ENCODE data around the gene NAA30.

NAA30 gene

DNA sequence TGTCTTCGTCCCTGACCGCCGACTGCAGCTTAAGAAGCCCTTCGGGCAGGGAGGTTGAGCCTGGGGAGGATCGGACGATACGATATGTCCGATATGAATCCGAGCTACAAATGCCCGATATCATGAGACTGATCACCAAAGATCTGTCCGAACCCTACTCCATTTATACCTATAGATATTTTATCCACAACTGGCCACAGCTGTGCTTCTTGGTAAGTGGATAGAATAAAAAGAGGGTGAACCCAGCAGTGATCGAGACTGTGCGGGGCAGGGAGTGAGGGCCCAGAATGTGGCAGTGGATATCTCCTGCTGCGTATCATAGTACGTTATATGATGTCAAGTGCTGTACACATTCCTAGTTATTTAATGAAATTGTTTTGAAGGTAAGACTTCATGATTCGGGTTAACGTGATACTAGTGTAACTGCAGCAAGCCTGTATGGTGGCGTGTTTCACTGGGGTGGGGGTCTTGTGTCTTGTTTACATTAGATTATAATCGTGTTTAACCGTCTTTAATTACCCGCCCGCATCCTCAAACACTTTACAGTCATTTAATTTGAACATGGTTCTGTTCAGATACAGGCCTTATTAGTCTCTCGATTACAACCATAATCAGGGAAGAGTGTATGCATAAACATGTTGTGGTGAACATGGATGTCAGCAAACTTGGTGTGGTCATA, 1.3 kb downstream of the NAA30 start:
- in situ Hi-C loops (cut with HindIII; ENCODE audit: low sequenced_read_pairs), result no loop called here

DNA sequence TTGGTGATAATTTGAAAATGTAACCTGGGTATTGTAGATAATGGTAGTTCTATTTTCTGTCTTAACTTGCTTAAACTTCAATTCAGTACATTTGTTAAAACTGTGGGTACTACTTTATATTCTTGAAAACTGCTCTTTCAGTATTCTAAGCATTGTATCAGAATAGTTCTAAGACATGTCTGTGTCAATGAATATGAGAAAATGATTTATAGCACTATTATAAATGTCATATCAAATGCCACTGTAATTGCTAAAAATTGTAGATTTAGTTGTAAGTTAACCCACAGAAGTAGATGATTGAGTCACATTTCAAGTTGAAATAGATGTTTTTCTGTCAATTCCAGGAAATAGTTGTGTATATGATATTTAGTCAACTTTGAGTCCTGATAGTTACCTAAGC, 2.4 kb downstream of the NAA30 start:
- in situ Hi-C loops (cut with HindIII; ENCODE audit: low sequenced_read_pairs), result no loop called here

DNA sequence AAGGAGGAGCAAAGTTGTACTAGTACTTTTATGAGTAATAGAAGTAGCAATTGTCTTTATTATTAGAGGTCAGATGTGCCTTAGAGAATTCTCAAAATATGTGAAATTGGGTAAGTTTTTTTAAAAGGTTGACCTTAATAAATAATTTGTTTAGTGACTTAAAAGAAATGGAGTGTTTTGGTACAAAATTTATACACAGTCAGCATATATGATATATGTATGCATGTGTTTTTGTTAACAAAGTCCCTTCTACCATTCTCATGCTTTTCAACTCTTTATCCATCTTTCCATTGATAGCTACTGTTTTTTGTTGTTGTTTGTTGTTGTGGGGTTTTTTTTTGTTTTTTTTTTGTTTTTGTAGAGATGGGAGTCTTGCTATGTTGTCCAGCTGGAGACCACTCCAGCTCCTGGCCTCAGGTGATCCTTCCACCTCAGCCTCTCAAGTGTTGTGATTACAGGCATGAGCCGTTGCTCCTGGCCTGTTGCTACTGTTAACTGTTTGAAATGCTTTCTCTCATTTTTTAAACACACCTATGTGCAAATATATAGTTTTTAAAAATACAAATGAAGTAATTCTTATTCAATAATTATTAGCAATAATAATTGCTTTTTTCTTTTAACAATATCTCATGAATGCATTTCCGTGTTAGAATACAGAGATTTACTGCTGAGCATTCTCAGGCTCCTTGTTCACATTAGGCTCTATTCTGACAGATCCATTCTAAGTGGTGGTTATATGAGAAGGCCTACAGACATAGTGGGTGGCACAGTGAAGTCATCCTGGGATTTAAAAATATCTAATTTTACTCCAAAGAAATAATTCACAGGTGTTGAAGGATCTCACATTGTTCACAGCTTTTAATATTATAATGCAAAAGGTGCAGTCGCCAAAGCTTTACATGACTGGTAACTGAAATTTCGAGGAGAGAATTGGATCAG, 10.4 kb downstream of the NAA30 start:
- in situ Hi-C loops (cut with HindIII; ENCODE audit: low sequenced_read_pairs), result no loop called here

DNA sequence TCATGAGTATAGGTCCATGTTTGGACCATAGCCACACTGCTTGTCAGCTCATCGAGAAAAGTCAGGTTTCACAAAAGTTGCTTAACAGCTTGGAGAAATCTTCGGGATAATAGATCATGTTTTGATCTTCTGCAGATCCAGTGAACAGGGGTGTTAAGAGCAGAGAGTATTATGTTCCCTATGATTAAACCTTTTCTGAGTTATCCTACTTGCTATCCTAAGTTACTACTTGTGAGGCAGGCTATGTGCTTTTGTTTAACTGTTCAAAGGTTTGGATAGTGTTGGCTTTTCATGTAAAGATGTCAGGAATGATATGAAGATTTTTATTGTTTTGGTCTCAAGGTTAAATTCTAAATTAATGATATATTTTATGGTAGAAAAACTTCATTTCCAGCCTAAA, 11.1 kb downstream of the NAA30 start:
- in situ Hi-C loops (cut with HindIII; ENCODE audit: low sequenced_read_pairs), result no loop called here

DNA sequence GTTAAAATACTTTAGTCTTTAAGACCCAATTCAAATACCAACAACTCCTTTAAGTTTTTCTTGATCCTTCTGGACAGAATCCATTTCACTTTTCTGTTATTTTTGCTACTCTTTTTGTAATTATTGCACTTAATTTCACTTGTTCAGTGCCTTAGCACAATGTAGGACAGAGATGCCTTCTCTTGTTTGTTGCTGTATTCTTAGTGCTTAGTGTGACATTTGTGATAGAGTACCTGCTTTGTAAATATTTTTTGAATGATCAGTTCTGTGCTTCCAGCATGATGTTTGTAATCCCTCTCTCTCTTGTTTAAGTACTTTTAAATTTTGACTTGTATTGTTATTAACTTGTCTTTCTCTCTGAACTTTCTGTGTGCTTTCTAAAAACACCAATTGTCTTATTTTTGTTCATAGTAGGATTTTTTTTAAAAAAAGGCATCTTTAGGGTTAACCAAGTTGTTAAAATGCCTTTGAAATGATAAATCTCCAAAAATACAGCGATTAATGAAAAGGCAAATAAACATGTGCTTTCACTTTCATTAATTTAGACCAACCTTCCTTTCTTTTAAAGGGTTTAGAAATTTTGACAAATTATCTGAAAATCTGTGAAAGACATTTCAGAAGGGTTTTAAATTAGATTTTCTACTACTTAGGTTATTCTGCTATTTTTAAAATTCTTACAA, 11.9 kb downstream of the NAA30 start:
- in situ Hi-C loops (cut with HindIII; ENCODE audit: low sequenced_read_pairs), result no loop called here

DNA sequence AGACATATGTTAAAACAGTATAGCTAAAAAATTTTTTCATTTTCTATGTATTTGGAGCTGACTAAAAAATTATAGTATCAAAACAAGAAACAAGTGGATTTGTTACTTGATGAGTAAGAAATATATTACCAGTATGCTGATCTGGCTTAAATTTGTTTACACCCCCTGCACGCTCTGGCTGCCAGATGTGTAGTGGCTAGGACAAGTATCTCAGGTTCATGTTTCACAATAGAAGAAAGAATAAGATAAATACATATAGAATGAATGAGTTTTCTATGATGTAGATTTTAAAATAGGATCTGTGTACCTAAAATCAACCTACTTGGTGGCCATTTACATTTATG, 13.1 kb downstream of the NAA30 start:
- in situ Hi-C loops (cut with HindIII; ENCODE audit: low sequenced_read_pairs), result no loop called here

DNA sequence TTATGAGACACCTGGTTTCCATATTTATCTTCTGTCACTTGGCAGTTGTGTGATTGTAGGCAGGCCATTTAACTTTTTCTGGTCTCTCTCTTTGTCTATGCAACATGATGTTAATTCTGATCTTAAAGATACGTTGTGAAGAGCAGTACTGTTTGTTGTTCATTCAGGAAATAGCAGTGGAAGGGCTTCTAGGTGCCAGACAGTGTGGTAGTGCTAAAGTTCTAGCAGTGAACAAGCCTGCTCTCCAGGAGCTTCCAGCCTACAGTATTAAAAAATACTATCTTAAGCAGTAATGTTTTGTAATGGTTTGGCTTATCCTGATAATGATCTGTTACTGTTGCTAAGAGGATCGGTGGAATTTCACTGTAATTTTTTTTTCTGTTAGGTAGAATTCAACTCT, 15.2 kb downstream of the NAA30 start:
- in situ Hi-C loops (cut with HindIII; ENCODE audit: low sequenced_read_pairs), result no loop called here

DNA sequence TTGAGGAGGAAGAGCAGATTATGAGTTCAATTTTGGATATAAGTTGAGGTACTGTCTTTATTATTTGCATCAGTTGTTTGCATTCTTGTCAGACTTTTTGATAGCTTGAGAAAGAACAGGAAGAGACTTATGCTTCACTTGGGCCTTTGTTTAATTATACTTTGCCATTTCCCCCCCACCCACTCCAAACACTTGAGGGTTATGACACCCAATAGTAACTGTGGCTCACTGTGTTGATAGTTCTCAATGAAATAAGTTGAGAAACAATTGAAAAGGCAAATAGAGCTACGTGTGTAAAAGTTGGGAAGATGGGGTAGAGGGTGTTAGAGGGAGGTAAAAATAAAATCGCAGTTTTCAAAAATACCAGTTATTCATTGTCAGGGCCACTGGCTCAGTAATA, 17.7 kb downstream of the NAA30 start:
- in situ Hi-C loops (cut with HindIII; ENCODE audit: low sequenced_read_pairs), result no loop called here

DNA sequence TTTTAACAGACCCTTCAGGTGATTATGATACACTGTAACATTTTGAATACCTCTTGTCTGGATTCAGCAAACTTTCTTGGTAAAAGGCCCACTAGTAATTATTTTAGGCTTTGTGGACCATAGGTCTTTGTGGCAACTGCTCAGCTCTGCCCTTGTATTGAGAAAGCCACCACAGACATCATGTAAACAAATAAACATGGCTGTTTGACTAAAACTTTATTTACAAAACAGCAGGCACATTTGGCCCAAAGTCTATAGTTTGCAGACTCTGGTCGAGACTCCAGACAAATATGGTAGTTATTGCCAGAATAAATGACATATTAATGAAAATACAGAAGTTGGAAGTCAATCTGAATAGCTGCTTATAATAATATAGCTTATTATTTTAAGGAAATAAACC, 18.2 kb downstream of the NAA30 start:
- in situ Hi-C loops (cut with HindIII; ENCODE audit: low sequenced_read_pairs), result no loop called here

DNA sequence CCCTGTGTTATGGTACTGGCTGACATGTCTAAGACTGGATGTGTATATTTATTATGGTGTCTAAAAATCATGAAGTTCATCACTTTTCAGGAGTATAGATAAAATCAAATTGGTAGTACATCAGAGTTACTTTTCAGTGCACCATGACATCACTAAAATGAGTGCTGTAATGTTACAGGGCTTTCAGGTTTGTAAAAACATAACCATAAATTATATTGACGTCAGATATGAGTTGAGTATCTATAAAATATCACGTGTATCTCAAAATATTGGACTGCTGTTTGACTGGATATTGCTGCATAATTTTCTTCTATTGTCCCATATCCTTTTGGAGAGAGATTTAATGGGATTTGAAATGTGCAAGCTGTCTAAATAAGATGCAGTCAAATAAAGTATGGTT, 22.0 kb downstream of the NAA30 start:
- in situ Hi-C loops (cut with HindIII; ENCODE audit: low sequenced_read_pairs), result no loop called here

DNA sequence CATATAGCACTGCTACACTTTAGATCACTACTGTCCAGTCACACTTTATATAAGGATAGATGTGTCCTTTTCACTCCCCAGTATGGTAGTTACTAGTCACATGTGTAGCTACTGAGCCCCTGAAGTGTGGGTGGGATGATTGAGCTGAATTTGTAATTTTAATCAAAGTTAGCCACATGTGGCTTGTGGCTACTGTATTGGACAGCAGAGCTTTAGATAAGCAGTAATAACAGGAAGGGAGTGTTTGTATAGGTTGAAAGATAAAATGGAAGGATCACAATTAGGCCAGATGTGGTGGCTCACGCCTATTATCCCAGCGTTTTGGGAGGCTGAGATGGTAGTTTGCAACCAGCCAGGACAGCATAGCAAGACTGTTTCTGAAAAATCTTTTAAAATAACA, 23.5 kb downstream of the NAA30 start:
- in situ Hi-C loops (cut with HindIII; ENCODE audit: low sequenced_read_pairs), result no loop called here

DNA sequence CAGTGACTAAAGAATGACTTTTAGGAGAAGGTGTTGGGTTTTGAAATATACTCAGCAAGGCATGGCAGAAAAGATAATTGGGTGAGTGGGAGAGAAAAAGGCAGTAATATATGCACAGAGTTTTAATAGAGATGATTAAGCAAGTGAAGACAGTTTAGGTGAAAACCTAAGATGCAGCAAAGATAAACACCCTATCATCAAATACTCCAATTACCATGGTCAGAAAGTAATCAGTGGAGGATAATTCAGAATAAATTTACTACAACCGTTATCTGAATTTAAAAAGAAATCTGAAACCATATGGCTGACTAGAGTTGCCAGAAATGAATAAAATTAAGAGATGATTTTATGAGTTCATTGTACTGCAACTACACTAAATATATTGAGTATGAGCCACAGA, 26.8 kb downstream of the NAA30 start:
- in situ Hi-C loops (cut with HindIII; ENCODE audit: low sequenced_read_pairs), result no loop called here

DNA sequence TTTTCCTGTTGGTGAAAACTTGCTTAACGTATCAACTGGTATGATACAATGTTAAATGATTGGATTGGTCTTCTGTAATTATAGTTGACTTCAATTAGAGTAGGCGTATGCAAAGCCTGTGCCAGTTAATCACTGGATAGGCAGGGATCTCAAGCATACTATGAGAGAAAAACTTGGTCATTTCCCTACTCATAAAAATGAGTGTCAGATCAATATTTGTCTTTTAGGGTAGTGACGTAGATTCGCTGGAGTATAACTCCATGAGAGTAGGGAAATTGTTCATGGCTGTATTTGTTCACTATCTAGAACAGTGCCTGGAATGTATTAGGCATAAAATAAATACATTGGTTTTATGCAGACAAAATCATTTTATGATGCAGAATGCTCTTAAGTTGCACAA, 28.6 kb downstream of the NAA30 start:
- in situ Hi-C loops (cut with HindIII; ENCODE audit: low sequenced_read_pairs), result no loop called here

DNA sequence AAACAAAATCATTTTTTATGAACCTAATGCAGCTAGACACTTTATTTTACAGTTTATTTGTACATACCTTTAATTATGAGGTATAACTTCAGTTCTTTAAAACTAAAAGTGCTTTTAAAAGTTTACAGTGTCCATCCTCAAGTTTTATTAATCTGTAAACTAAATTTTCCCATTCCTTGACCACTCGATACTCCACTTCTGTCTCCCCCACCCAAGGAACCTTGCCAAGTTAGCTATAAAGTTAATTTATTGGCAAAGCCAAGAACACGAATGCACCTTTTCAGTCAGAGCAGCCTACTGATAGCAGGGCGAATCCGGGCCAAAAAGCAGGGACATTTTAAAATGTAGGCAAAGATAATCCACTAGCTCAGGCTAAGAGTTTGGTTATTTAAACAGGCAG, 29.6 kb downstream of the NAA30 start:
- in situ Hi-C loops (cut with HindIII; ENCODE audit: low sequenced_read_pairs), result no loop called here

DNA sequence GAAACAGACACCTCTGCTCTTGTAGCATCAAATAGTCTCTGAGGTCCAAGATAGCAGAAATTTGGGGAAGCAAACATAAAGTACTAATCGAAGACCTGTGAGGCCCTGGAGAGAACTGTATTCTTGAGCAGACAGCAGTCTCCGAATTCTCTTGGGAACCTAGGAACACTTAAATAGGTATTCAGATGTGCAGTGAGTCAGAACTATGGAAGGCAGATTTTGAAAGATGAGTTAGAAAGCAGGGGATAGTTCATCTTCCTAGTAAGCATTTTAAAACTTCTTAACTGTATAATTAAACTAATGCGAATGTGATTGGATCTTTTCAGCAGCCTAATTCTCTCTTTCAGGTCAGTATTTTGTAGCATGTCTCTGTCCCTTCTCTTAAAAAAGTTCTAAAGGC, 30.6 kb downstream of the NAA30 start:
- in situ Hi-C loops (cut with HindIII; ENCODE audit: low sequenced_read_pairs), result no loop called here

DNA sequence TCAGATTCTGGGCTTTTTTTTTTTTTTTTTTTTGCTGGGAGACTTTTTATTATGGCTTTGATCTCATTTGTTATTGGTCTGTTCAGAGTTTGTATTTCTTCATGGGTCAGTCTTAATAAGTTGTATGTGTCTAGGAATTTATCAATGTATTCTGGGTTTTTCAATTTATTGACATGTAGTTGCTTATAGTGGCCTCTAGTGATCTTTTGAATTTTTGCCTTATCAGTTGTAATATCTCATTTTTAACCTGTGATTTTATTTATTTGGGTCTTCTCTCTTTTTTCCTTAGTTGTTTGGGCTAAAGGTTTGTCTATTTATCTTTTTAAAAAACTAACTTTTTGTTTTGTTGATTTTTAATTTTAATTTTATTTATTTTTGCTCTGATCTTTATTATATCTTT, 45.5 kb downstream of the NAA30 start:
- in situ Hi-C loops (cut with HindIII; ENCODE audit: low sequenced_read_pairs), result no loop called here

DNA sequence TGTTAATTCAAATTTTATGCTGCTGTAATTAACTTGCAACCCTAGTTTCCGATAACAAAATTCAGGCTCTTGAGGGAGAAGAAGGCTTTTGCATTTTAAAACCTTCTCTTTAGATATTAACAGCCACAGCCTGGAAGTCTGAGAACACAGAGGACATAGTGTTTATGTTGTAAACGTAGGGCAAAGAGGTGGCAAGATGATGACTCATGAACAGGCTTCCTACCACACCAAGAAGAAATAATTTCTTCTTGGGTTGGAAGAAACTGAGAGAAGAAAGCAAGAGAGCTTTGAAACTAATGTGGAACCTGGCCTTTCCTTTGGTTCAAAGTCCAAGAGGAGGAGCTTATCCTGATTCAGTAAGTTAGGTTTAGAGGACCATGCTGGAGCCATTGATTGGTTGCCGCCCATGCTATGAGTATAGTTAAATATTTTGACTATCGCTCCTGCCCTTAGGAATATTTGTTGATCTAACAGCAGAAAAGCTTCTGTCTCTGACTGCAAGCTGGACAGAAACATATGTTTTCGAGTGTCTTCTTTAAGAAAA, 71.5 kb downstream of the NAA30 start:
- in situ Hi-C loops (cut with HindIII; ENCODE audit: low sequenced_read_pairs), result loop anchor here (5.0 kb wide), 1 partner anchor 65 kb away; no protein-coding TSS in a partner anchor

DNA sequence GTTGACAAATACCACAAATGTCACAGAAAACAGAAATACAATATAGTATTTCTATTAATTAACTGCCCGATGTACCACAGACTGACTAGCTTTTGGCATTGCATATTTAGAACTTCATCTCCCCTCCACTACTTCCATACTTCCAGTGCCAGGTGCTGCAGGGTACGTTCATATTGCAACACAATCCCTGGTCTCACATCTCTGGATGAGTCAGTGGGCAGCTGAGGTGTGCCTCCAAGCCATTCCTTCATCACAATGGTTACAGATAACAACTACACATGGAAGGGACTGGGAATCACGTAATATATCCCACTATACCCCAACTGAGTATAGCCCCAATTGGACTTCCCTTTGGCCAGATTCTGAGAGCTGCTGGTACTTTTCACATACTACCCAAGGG, 72.2 kb downstream of the NAA30 start:
- in situ Hi-C loops (cut with HindIII; ENCODE audit: low sequenced_read_pairs), result loop anchor here (5.0 kb wide), 1 partner anchor 65 kb away; no protein-coding TSS in a partner anchor

DNA sequence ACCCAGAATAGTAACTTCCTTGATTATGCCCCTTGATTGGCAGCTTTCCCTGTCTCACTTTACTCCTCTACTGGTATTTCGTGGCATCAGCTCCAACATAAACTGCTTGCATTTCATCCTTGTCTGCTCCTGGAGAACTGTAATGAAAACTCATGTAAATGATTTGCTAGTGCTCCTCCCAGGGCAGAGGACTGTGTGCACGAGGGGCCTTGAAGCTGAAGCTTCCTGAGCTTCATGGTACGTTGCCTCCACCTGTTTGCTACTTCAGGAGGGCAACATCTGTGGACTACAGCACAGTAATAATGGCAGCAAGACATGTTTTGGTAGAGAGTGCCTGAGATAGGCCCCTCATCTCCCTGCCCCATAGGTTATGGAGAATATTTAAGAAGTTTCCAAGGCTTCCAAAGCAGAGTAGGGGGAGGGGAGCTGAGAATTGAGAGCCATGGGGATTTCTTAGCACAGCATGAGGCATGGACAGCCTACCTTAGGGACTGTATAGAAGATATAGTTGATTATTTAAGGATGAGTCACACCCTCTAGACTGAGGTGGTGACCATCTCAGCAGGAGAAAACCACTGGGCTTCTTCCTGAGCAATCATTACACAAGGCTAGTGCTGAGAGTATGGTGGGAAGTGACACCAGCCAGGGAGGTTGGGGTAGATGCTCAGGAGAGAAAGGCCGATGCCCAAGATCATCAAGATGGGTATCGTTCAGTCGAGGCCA, 73.8 kb downstream of the NAA30 start:
- in situ Hi-C loops (cut with HindIII; ENCODE audit: low sequenced_read_pairs), result loop anchor here (5.0 kb wide), 1 partner anchor 63 kb away; no protein-coding TSS in a partner anchor

Measured in endothelial cell of hepatic sinusoid (primary cell).